WTC11 (cell line): ENCODE results near the gene H2AZ1. TPM values are rescaled to one million over a fixed set of nuclear protein-coding genes. Genes with fewer than 3 reads are reported as not detected.

Source experiments
- ATF2 ChIP-seq: sonication (generic); formaldehyde crosslinking; IDR thresholded peaks from 2 replicates; pipeline ENCODE4 v1.8.1; 2022; ENCODE audit warnings: low read depth, missing genetic modification reagents, borderline replicate concordance
- ATF3 ChIP-seq: sonication (generic); formaldehyde crosslinking; conservative IDR thresholded peaks from 2 replicates; pipeline ENCODE4 v1.8.1; 2022; ENCODE audit warnings: mild to moderate bottlenecking, missing genetic modification reagents
- FOXP4 ChIP-seq: sonication (generic); formaldehyde crosslinking; IDR thresholded peaks from 2 replicates; pipeline ENCODE4 v1.8.0; 2022; ENCODE audit warnings: mild to moderate bottlenecking, missing genetic modification reagents
- GABPB1 ChIP-seq: sonication (generic); formaldehyde crosslinking; IDR thresholded peaks from 2 replicates; pipeline ENCODE4 v1.8.1; 2023; ENCODE audit warnings: mild to moderate bottlenecking, missing genetic modification reagents
- GTF2I ChIP-seq: fragments of 250-450 bp; sonication (Bioruptor Pico); conservative IDR thresholded peaks from 2 replicates; pipeline ENCODE4 v1.4.0; 2021; ENCODE audit warnings: mild to moderate bottlenecking
- HMGA2 ChIP-seq: fragments of 250-450 bp; sonication (Bioruptor Pico); IDR thresholded peaks from 2 replicates; pipeline ENCODE4 v1.4.0; 2021; ENCODE audit warnings: mild to moderate bottlenecking, moderate library complexity
- JAZF1 ChIP-seq: fragments of 250-450 bp; sonication (Bioruptor Pico); IDR thresholded peaks from 2 replicates; pipeline ENCODE4 v1.9.0; 2021; ENCODE audit warnings: moderate library complexity, mild to moderate bottlenecking, inconsistent platforms
- JUN ChIP-seq: sonication (generic); formaldehyde crosslinking; IDR thresholded peaks from 2 replicates; pipeline ENCODE4 v1.8.0; 2023; ENCODE audit warnings: mild to moderate bottlenecking, missing genetic modification reagents
- NFYB ChIP-seq: sonication (generic); formaldehyde crosslinking; conservative IDR thresholded peaks from 2 replicates; pipeline ENCODE4 v1.8.0; 2022; ENCODE audit warnings: low read depth, missing genetic modification reagents
- NR3C1 ChIP-seq: sonication (generic); formaldehyde crosslinking; conservative IDR thresholded peaks from 2 replicates; pipeline ENCODE4 v1.8.1; 2023; ENCODE audit warnings: low read depth, mild to moderate bottlenecking, missing genetic modification reagents
- RELA ChIP-seq: sonication (generic); formaldehyde crosslinking; IDR thresholded peaks from 2 replicates; pipeline ENCODE4 v1.8.1; 2022; ENCODE audit warnings: missing genetic modification reagents, mild to moderate bottlenecking, borderline replicate concordance
- RORB ChIP-seq: fragments of 250-450 bp; sonication (Bioruptor Pico); IDR thresholded peaks from 2 replicates; pipeline ENCODE4 v1.9.0; 2021; ENCODE audit warnings: mild to moderate bottlenecking
- TCF7 ChIP-seq: sonication (generic); formaldehyde crosslinking; IDR thresholded peaks from 2 replicates; pipeline ENCODE4 v1.8.0; 2022; ENCODE audit warnings: mild to moderate bottlenecking, low read depth, missing genetic modification reagents, moderate library complexity
- ZNF138 ChIP-seq: sonication (generic); formaldehyde crosslinking; conservative IDR thresholded peaks from 2 replicates; pipeline ENCODE4 v1.8.1; 2022; ENCODE audit warnings: mild to moderate bottlenecking, moderate library complexity, missing genetic modification reagents
- total RNA-seq: library from RNA; stranded (reverse); gene quantifications from 3 replicates; pipeline ENCODE4 v1.2.3, GENCODE V29; 2021
- TF ChIP-seq, protein P1 (sequence below): sonication (generic); formaldehyde crosslinking; IDR thresholded peaks from 2 replicates; pipeline ENCODE4 v1.8.0; 2023; ENCODE audit warnings: missing genetic modification reagents, mild to moderate bottlenecking, borderline replicate concordance
- TF ChIP-seq, protein P2 (sequence below): sonication (generic); formaldehyde crosslinking; IDR thresholded peaks from 2 replicates; pipeline ENCODE4 v1.8.0; 2023; ENCODE audit warnings: missing genetic modification reagents
- TF ChIP-seq, protein P3 (sequence below): sonication (generic); formaldehyde crosslinking; IDR thresholded peaks from 2 replicates; pipeline ENCODE4 v1.8.0; 2022; ENCODE audit warnings: mild to moderate bottlenecking, missing genetic modification reagents
- TF ChIP-seq, protein P4 (sequence below): fragments of 250-450 bp; sonication (Bioruptor Pico); IDR thresholded peaks from 2 replicates; pipeline ENCODE4 v2.1.2; 2022; ENCODE audit warnings: mild to moderate bottlenecking, moderate library complexity
- TF ChIP-seq, protein P5 (sequence below): sonication (generic); formaldehyde crosslinking; IDR thresholded peaks from 2 replicates; pipeline ENCODE4 v1.8.1; 2022; ENCODE audit warnings: low read depth, mild to moderate bottlenecking, moderate library complexity, missing genetic modification reagents, borderline replicate concordance
- TF ChIP-seq, protein P6 (sequence below): sonication (generic); formaldehyde crosslinking; IDR thresholded peaks from 2 replicates; pipeline ENCODE4 v1.8.1; 2023; ENCODE audit warnings: mild to moderate bottlenecking, missing genetic modification reagents

Gene H2AZ1
- total RNA-seq, 1 experiment from 2014 or later, result 684 TPM

- TF ChIP-seq, protein P1, sequence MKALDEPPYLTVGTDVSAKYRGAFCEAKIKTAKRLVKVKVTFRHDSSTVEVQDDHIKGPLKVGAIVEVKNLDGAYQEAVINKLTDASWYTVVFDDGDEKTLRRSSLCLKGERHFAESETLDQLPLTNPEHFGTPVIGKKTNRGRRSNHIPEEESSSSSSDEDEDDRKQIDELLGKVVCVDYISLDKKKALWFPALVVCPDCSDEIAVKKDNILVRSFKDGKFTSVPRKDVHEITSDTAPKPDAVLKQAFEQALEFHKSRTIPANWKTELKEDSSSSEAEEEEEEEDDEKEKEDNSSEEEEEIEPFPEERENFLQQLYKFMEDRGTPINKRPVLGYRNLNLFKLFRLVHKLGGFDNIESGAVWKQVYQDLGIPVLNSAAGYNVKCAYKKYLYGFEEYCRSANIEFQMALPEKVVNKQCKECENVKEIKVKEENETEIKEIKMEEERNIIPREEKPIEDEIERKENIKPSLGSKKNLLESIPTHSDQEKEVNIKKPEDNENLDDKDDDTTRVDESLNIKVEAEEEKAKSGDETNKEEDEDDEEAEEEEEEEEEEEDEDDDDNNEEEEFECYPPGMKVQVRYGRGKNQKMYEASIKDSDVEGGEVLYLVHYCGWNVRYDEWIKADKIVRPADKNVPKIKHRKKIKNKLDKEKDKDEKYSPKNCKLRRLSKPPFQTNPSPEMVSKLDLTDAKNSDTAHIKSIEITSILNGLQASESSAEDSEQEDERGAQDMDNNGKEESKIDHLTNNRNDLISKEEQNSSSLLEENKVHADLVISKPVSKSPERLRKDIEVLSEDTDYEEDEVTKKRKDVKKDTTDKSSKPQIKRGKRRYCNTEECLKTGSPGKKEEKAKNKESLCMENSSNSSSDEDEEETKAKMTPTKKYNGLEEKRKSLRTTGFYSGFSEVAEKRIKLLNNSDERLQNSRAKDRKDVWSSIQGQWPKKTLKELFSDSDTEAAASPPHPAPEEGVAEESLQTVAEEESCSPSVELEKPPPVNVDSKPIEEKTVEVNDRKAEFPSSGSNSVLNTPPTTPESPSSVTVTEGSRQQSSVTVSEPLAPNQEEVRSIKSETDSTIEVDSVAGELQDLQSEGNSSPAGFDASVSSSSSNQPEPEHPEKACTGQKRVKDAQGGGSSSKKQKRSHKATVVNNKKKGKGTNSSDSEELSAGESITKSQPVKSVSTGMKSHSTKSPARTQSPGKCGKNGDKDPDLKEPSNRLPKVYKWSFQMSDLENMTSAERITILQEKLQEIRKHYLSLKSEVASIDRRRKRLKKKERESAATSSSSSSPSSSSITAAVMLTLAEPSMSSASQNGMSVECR, result no peak
- TF ChIP-seq NR3C1 (CRISPR knock-in tag) (no peak), ZNF138 (CRISPR knock-in tag) (no peak), ATF3 (CRISPR knock-in tag) (no peak), RORB (peak; percentile 6; the same call in 1 of the 2 replicates), JAZF1 (no peak), FOXP4 (CRISPR knock-in tag) (no peak; the same call in 1 of the 2 replicates), ATF2 (CRISPR knock-in tag) (no peak), GTF2I (CRISPR knock-in tag) (no peak), RELA (CRISPR knock-in tag) (no peak), NFYB (CRISPR knock-in tag) (no peak), TCF7 (no peak), HMGA2 (no peak), JUN (CRISPR knock-in tag) (no peak), GABPB1 (peak; percentile 98)
- TF ChIP-seq, protein P2, sequence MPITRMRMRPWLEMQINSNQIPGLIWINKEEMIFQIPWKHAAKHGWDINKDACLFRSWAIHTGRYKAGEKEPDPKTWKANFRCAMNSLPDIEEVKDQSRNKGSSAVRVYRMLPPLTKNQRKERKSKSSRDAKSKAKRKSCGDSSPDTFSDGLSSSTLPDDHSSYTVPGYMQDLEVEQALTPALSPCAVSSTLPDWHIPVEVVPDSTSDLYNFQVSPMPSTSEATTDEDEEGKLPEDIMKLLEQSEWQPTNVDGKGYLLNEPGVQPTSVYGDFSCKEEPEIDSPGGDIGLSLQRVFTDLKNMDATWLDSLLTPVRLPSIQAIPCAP, result no peak
- TF ChIP-seq, protein P3, sequence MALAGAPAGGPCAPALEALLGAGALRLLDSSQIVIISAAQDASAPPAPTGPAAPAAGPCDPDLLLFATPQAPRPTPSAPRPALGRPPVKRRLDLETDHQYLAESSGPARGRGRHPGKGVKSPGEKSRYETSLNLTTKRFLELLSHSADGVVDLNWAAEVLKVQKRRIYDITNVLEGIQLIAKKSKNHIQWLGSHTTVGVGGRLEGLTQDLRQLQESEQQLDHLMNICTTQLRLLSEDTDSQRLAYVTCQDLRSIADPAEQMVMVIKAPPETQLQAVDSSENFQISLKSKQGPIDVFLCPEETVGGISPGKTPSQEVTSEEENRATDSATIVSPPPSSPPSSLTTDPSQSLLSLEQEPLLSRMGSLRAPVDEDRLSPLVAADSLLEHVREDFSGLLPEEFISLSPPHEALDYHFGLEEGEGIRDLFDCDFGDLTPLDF (CRISPR knock-in tag), result no peak
- TF ChIP-seq, protein P4, sequence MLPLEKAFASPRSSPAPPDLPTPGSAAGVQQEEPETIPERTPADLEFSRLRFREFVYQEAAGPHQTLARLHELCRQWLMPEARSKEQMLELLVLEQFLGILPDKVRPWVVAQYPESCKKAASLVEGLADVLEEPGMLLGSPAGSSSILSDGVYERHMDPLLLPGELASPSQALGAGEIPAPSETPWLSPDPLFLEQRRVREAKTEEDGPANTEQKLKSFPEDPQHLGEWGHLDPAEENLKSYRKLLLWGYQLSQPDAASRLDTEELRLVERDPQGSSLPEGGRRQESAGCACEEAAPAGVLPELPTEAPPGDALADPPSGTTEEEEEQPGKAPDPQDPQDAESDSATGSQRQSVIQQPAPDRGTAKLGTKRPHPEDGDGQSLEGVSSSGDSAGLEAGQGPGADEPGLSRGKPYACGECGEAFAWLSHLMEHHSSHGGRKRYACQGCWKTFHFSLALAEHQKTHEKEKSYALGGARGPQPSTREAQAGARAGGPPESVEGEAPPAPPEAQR, result no peak
- TF ChIP-seq, protein P5, sequence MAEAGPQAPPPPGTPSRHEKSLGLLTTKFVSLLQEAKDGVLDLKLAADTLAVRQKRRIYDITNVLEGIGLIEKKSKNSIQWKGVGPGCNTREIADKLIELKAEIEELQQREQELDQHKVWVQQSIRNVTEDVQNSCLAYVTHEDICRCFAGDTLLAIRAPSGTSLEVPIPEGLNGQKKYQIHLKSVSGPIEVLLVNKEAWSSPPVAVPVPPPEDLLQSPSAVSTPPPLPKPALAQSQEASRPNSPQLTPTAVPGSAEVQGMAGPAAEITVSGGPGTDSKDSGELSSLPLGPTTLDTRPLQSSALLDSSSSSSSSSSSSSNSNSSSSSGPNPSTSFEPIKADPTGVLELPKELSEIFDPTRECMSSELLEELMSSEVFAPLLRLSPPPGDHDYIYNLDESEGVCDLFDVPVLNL (CRISPR knock-in tag), result no peak
- TF ChIP-seq, protein P6, sequence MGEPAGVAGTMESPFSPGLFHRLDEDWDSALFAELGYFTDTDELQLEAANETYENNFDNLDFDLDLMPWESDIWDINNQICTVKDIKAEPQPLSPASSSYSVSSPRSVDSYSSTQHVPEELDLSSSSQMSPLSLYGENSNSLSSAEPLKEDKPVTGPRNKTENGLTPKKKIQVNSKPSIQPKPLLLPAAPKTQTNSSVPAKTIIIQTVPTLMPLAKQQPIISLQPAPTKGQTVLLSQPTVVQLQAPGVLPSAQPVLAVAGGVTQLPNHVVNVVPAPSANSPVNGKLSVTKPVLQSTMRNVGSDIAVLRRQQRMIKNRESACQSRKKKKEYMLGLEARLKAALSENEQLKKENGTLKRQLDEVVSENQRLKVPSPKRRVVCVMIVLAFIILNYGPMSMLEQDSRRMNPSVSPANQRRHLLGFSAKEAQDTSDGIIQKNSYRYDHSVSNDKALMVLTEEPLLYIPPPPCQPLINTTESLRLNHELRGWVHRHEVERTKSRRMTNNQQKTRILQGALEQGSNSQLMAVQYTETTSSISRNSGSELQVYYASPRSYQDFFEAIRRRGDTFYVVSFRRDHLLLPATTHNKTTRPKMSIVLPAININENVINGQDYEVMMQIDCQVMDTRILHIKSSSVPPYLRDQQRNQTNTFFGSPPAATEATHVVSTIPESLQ, result no peak
Observed at GRCh38 chr4:99949034-99949998, 759 bp downstream of the H2AZ1 start (continued).
